Right lobe of liver (tissue), 4 donors: ENCODE results near the gene POU3F3.

ENCODE experiments used
- CTCF ChIP-seq, 4 donors: fragments of 200-600 bp in 3 of 4; fragments of 450-650 bp in 1 of 4; IDR thresholded peaks; one replicate each; pipeline versions ENCODE4 v1.5.1 to v1.8.0; 2016 to 2022; ENCODE audit warnings: antibody characterized with exemption in 4 of 4, mild to moderate bottlenecking in 2 of 4
- POLR2A ChIP-seq: fragments of 450-650 bp; IDR thresholded peaks from one replicate; pipeline ENCODE4 v1.6.1; 2017; ENCODE audit warnings: antibody characterized with exemption, mild to moderate bottlenecking
- donor health status: DM: no; HTN: no; CAD: no.
- donor health status: DM: no; HTN: no; CAD: no.
- donor health status: DM: no; HTN: yes; CAD: no.

GRCh38 chr2:104885119-104885782, 31.3 kb downstream of the POU3F3 start:
- TF ChIP-seq CTCF (IDR thresholded peaks at IDR 0.05) (no peak), POLR2A (no peak)
